ENCODE measurements around the gene PDLIM5. TPM values are rescaled to one million over a fixed set of nuclear protein-coding genes. Genes with fewer than 3 reads are reported as not detected.
"Not testable (repeated sequence)": the region's sequence is repeated elsewhere in the genome, so short reads cannot be mapped to it uniquely, and the experiment has no call there.

Gene PDLIM5
- total and polyA plus RNA-seq, 9 donors, result 154 to 282 (median 221) TPM

- no peak overlapping the region for H3K4me3 ChIP-seq (ENCODE audit: low read length)
- no CpG with 5 or more reads among the region's 3 CpGs for WGBS (ENCODE audit: insufficient coverage)
- H3K27ac ChIP-seq (ENCODE audit: low read length), result peak overlapping the region; percentile 13
- DNase-seq, result peak; percentile 62
- H3K27me3 ChIP-seq (ENCODE audit: control insufficient read depth, insufficient read depth, low read length), result no peaks in the 10 kb centered on the region
- no peaks in the 10 kb centered on the region for H3K9me3 ChIP-seq (replicated peaks; ENCODE audit: control insufficient read depth, low read depth, low read length)
- H3K36me3 ChIP-seq (ENCODE audit: control insufficient read depth, insufficient read depth, low read length), result no peaks in the 10 kb centered on the region
- no peaks in the 10 kb centered on the region for H3K4me1 ChIP-seq (ENCODE audit: control insufficient read depth, insufficient read depth, low read length)
Observed at GRCh38 chr4:94650690-94651089, 198.9 kb downstream of the PDLIM5 start.

DNA sequence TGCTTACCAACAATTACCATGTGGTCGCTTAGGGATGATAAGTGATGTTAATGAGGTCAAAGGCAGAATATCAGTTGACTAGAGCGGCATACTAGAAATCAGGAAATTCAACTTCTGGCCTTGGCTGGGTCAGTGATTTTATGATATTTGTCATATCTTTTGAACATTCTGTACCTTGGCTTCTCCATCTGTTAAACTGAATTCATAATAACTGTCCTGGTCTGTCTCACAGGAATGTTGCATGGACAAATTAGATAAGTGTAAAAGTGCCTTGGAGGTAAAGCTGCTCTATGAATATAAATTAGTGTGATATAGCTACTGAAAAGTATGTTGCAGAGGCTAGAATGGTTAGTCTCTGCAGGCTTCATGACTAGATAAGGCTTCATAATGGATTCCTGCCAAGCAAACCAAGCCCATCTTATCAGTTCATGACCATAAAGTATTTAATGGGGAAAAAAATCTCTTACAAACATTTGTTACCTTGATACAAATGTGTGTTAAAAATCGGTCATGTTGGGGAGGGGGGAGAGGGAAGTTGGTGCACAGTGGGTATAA is 201.4 kb downstream of the PDLIM5 start:
- WGBS (ENCODE audit: insufficient coverage), result 100% methylated on average over 1 of the region's 3 CpGs
- H3K27ac ChIP-seq (ENCODE audit: low read length), result no peak overlapping the region
- DNase-seq, result no peak
- no peaks in the 10 kb centered on the region for H3K4me1 ChIP-seq (ENCODE audit: control insufficient read depth, insufficient read depth, low read length)
- H3K27me3 ChIP-seq (ENCODE audit: control insufficient read depth, insufficient read depth, low read length), result no peaks in the 10 kb centered on the region
- no peaks in the 10 kb centered on the region for H3K9me3 ChIP-seq (replicated peaks; ENCODE audit: control insufficient read depth, low read depth, low read length)
- no peaks in the 10 kb centered on the region for H3K36me3 ChIP-seq (ENCODE audit: control insufficient read depth, insufficient read depth, low read length)
- H3K4me3 ChIP-seq (ENCODE audit: low read length), result no peak overlapping the region

DNA sequence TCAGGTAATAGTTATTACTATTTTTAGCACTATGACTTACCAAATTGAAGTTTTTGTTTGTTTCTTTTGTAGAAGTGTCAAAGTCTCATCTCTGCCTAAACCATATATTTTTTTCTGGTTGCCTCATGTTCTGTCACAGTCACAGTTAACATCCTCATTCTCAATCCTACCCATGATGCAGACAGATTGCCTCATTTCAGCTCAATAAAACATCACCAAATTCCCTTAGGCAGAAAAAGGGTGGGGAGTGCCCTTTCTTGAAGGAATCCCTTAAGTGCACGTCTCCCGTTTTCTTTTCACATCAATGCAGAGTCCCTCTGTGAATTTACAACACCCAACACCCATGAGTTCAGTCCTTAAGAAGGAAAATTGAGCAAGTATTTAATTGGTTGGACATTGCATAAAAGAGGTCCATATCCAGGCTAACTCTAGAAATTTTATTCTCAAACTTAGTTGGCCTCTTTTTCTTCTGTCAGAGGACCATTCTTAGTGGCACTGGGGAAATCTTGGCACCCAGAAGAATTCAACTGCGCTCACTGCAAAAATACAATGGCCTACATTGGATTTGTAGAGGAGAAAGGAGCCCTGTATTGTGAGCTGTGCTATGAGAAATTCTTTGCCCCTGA is 202.4 kb downstream of the PDLIM5 start:
- Histone ChIP-seq H3K4me1 (ENCODE audit: control insufficient read depth, insufficient read depth, low read length) (no peaks in the 10 kb centered on the region), H3K36me3 (ENCODE audit: control insufficient read depth, insufficient read depth, low read length) (peaks cover 2% of the 10 kb centered on the region), H3K27ac (ENCODE audit: low read length) (no peak overlapping the region), H3K4me3 (ENCODE audit: low read length) (no peak overlapping the region), H3K27me3 (ENCODE audit: control insufficient read depth, insufficient read depth, low read length) (no peaks in the 10 kb centered on the region), H3K9me3 (replicated peaks; ENCODE audit: control insufficient read depth, low read depth, low read length) (no peaks in the 10 kb centered on the region)
- no peak for DNase-seq
- no CpG with 5 or more reads among the region's 3 CpGs for WGBS (ENCODE audit: insufficient coverage)

DNA sequence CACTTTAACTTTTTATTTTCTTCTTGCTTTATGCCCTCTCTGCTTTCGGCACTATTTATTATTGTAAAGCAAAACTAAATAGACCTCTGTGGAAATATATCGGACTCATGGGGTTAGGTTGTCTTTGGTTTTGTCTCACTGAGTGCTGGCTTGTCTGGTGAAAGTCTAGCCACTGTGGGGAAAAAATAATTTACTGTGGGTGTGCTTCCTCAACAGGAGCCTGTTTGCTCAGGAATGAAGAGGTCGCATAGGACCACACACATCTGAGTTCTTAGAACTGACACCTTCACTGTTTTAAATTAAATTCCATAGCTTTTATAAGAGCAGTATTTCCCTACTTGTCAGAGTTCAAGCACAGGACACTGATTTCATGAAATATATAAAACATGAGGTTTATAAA is 203.0 kb downstream of the PDLIM5 start:
- Histone ChIP-seq H3K36me3 (ENCODE audit: control insufficient read depth, insufficient read depth, low read length) (peaks cover 2% of the 10 kb centered on the region), H3K27me3 (ENCODE audit: control insufficient read depth, insufficient read depth, low read length) (no peaks in the 10 kb centered on the region), H3K27ac (ENCODE audit: low read length) (no peak overlapping the region), H3K4me1 (ENCODE audit: control insufficient read depth, insufficient read depth, low read length) (no peaks in the 10 kb centered on the region), H3K9me3 (replicated peaks; ENCODE audit: control insufficient read depth, low read depth, low read length) (no peaks in the 10 kb centered on the region), H3K4me3 (ENCODE audit: low read length) (no peak overlapping the region)
- DNase-seq, result no peak
- no CpG with 5 or more reads among the region's 3 CpGs for WGBS (ENCODE audit: insufficient coverage)

DNA sequence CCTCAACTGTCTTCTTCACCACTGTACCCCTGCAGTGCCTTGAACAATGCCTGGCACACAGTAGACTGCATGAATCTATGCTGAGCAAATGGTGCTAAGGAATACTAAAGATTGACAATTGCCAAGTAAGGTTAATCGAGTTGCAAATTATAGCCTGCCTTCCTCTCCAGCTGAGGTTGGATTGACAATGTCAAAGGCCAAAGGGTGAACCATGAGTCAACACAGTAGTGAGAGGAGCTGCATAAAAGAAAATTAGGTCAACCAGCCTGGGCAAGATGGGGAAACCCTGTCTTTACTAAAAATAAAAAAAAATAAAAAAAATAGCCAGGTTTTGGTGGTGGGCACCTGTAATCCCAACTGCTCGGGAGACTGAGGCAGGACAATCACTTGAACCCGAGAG is 208.9 kb downstream of the PDLIM5 start:
- no peak for DNase-seq
- Histone ChIP-seq H3K4me1 (ENCODE audit: control insufficient read depth, insufficient read depth, low read length) (no peaks in the 10 kb centered on the region), H3K4me3 (ENCODE audit: low read length) (no peak overlapping the region), H3K36me3 (ENCODE audit: control insufficient read depth, insufficient read depth, low read length) (peaks cover 2% of the 10 kb centered on the region), H3K27ac (ENCODE audit: low read length) (no peak overlapping the region), H3K9me3 (replicated peaks; ENCODE audit: control insufficient read depth, low read depth, low read length) (no peaks in the 10 kb centered on the region), H3K27me3 (ENCODE audit: control insufficient read depth, insufficient read depth, low read length) (no peaks in the 10 kb centered on the region)
- whole genome bisulfite sequencing (ENCODE audit: insufficient coverage), result 64% methylated on average over 3 of the region's 3 CpGs

- not testable (repeated sequence) for DNase-seq; H3K4me3 ChIP-seq (ENCODE audit: low read length); H3K4me1 ChIP-seq (ENCODE audit: control insufficient read depth, insufficient read depth, low read length); H3K9me3 ChIP-seq (replicated peaks; ENCODE audit: control insufficient read depth, low read depth, low read length); H3K36me3 ChIP-seq (ENCODE audit: control insufficient read depth, insufficient read depth, low read length); H3K27ac ChIP-seq (ENCODE audit: low read length); H3K27me3 ChIP-seq (ENCODE audit: control insufficient read depth, insufficient read depth, low read length)
- WGBS (ENCODE audit: insufficient coverage), result 100% methylated on average over 2 of the region's 5 CpGs
Observed at GRCh38 chr4:94665021-94665420, 213.3 kb downstream of the PDLIM5 start.

DNA sequence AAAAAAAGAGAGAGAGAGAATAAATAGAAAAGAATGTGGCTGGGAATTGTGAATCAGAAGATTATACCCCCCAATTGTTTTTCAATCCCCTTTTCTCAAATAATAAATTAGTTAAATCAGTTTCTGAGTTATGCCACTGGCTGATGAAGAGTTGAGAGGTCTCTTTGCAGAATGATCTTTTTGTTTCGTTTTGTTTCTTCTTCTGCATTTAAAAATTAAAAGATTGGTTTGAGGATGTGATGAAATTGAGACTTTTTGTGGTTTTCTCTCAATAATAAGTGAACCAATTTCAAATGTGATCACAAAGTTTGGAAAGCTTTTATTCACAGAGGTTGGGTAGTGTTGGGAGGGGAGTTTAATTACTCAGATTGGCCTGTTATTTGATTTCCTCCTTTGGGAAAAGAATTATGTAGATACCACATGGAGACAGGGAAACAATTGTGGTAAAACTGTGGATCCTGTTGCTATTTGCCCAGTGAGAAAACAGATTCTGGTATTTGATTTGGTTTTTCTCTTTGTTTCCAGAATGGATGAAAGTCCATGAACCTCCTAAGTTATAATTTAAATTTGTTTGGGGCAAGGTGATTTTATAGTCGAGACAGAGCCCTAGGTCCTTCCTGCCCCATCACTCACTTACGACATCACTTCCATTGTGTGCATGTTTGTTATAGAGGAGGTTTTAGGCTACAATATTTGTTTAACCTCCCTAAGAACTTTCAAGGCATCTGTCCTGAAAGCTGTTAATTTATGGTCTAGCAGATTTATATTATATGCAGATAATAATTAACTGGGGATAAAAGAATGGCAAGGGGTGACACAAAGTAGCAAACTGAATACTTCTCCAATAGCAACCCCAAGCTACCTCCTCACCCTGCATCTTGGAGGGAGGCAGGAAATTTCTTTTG is 214.0 kb downstream of the PDLIM5 start:
- Histone ChIP-seq H3K9me3 (replicated peaks; ENCODE audit: control insufficient read depth, low read depth, low read length) (no peaks in the 10 kb centered on the region), H3K36me3 (ENCODE audit: control insufficient read depth, insufficient read depth, low read length) (no peaks in the 10 kb centered on the region), H3K27me3 (ENCODE audit: control insufficient read depth, insufficient read depth, low read length) (no peaks in the 10 kb centered on the region), H3K4me1 (ENCODE audit: control insufficient read depth, insufficient read depth, low read length) (no peaks in the 10 kb centered on the region), H3K27ac (ENCODE audit: low read length) (no peak overlapping the region), H3K4me3 (ENCODE audit: low read length) (no peak overlapping the region)
- WGBS (ENCODE audit: insufficient coverage), result no CpG with 5 or more reads among the region's 3 CpGs
- DNase-seq, result no peak

DNA sequence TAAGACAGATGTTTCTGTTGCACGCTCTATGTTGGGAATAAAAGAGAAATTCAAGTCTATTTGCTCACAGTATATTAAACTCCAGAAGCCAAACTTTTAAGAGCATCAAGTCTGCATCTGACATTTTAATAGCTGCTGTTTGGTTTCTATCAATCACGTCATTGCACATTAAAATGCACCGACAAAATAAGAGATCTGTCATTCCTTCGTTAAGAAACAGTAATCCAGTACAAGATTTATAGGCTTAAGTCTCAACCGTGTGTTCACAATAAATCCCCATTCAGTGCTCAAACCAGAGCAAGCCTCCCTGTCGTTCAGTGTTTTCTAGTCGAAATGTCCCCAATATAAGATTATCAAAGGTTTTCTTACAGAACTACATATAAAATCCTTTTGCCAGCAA is 217.0 kb downstream of the PDLIM5 start:
- WGBS (ENCODE audit: insufficient coverage), result 55% methylated on average over 4 of the region's 7 CpGs
- no peak for DNase-seq
- Histone ChIP-seq H3K36me3 (ENCODE audit: control insufficient read depth, insufficient read depth, low read length) (no peaks in the 10 kb centered on the region), H3K4me3 (ENCODE audit: low read length) (no peak overlapping the region), H3K27me3 (ENCODE audit: control insufficient read depth, insufficient read depth, low read length) (no peaks in the 10 kb centered on the region), H3K9me3 (replicated peaks; ENCODE audit: control insufficient read depth, low read depth, low read length) (no peaks in the 10 kb centered on the region), H3K4me1 (ENCODE audit: control insufficient read depth, insufficient read depth, low read length) (no peaks in the 10 kb centered on the region), H3K27ac (ENCODE audit: low read length) (no peak overlapping the region)

DNA sequence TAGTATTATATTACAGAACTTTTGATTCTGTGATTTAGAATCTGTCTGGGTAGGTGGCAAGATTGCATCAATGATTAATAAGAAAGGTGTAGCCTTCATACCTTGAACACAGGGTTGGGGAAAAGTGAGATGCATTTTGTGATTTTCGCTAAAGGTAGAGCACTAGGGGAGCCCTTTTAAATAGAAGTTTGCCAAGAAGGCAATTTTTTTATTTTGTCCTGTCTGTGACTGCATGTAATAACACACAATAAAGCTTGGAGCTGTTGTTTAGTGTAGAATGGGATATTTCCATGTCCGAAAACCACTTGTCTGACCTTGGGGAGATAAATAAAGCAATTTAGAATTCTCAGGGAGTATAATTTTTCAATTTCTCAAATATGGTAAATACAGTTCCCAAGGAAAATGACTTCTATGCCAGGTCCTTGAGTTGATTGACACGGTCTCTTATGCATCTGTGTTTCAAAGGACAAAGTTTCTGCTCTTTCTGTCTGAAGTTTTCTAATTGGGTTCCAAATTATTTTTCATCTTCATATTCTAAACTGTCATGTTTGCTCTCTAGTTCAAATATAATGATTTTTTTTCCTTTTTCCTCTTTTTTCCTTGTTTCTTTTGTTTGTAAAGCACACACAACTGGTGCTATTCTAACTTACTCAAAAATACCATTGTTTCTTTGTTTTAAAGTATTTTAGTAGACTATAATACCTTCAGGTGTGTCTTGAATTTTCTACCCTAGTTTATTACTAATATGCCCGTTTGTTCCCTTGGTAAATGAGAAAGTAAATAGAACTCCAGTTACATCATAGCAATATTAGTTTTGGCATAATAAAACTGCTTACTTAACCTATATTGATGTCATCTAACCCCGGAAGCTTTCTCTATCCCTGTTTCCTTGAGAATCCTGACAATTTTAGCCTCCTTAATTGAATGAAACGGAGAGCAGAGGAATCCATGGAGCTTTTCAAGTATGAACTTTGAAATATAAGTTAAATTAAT is 218.2 kb downstream of the PDLIM5 start:
- DNase-seq, result no peak
- Histone ChIP-seq H3K4me1 (ENCODE audit: control insufficient read depth, insufficient read depth, low read length) (no peaks in the 10 kb centered on the region), H3K9me3 (replicated peaks; ENCODE audit: control insufficient read depth, low read depth, low read length) (no peaks in the 10 kb centered on the region), H3K27ac (ENCODE audit: low read length) (no peak overlapping the region), H3K27me3 (ENCODE audit: control insufficient read depth, insufficient read depth, low read length) (no peaks in the 10 kb centered on the region), H3K4me3 (ENCODE audit: low read length) (no peak overlapping the region), H3K36me3 (ENCODE audit: control insufficient read depth, insufficient read depth, low read length) (no peaks in the 10 kb centered on the region)
- WGBS (ENCODE audit: insufficient coverage), result no CpG with 5 or more reads among the region's 6 CpGs

Measured in muscle of leg (tissue), 11 donors.